Osteocyte (in vitro differentiated cells): ENCODE results near the gene COL23A1. TPM values are rescaled to one million over a fixed set of nuclear protein-coding genes. Genes with fewer than 3 reads are reported as not detected.
"Not testable (repeated sequence)": the region's sequence is repeated elsewhere in the genome, so short reads cannot be mapped to it uniquely, and the experiment has no call there.

Experiments used
- DNase-seq: peaks from one replicate; pipeline ENCODE4 v3.0.0; 2021; ENCODE audit warnings: mixed read lengths; ENCODE audit not compliant: unreplicated experiment; ENCODE audit errors: extremely low spot score
- H3K27ac Mint-ChIP-seq: one replicate; pipeline ENCODE4 v1.8.0; 2021; ENCODE audit warnings: mild to moderate bottlenecking, mixed read lengths; ENCODE audit not compliant: unreplicated experiment
- H3K27me3 Mint-ChIP-seq: one replicate; pipeline ENCODE4 v1.8.0; 2021; ENCODE audit warnings: mixed read lengths; ENCODE audit not compliant: unreplicated experiment
- H3K36me3 Mint-ChIP-seq: one replicate; pipeline ENCODE4 v1.8.0; 2021; ENCODE audit warnings: mixed read lengths; ENCODE audit not compliant: unreplicated experiment
- H3K4me1 Mint-ChIP-seq: one replicate; pipeline ENCODE4 v1.8.0; 2021; ENCODE audit warnings: mixed read lengths; ENCODE audit not compliant: unreplicated experiment
- H3K4me3 Mint-ChIP-seq: one replicate; pipeline ENCODE4 v1.8.0; 2021; ENCODE audit warnings: mild to moderate bottlenecking, moderate library complexity, mixed read lengths; ENCODE audit not compliant: unreplicated experiment
- H3K9me3 Mint-ChIP-seq: one replicate; pipeline ENCODE4 v1.8.0; 2021; ENCODE audit warnings: mixed read lengths; ENCODE audit not compliant: unreplicated experiment
- total RNA-seq: library from RNA; stranded (reverse); gene quantifications from 2 replicates; pipeline ENCODE4 v1.2.1, GENCODE V29; 2021
- TF ChIP-seq, protein P1 (sequence below): fragments of 200-600 bp; sonication (generic); IDR thresholded peaks from 2 replicates; pipeline ENCODE4 v1.5.0; 2021; ENCODE audit warnings: antibody characterized with exemption, mild to moderate bottlenecking, moderate library complexity

COL23A1 gene
- total RNA-seq, 1 donor from 2014 or later, result not detected

DNA sequence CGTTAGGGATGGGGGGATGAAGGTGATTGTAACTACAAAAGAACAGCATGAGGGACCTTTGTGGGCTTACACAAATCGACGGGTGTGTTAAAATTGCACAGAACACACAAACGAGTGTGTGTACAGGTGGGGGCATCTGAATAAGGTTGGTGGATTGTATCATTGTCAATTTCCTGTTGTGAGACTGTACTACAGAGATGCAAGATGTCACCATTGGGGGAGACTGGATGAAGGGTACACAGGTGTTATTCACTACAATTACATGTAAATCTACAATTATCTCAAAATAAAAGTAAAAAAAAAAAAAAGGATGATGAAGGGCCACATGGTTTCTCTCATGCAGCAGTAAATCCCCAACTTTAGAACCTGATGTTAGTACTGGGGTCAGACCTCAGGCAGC lies 326.1 kb downstream of the COL23A1 start:
- Mint-ChIP-seq H3K27me3 (no peaks in the 10 kb centered on the region), H3K4me3 (no peak overlapping the region), H3K4me1 (no peaks in the 10 kb centered on the region), H3K36me3 (no peaks in the 10 kb centered on the region), H3K9me3 (no peaks in the 10 kb centered on the region), H3K27ac (no peak overlapping the region)
- no peak for DNase-seq
- TF ChIP-seq, protein P1, sequence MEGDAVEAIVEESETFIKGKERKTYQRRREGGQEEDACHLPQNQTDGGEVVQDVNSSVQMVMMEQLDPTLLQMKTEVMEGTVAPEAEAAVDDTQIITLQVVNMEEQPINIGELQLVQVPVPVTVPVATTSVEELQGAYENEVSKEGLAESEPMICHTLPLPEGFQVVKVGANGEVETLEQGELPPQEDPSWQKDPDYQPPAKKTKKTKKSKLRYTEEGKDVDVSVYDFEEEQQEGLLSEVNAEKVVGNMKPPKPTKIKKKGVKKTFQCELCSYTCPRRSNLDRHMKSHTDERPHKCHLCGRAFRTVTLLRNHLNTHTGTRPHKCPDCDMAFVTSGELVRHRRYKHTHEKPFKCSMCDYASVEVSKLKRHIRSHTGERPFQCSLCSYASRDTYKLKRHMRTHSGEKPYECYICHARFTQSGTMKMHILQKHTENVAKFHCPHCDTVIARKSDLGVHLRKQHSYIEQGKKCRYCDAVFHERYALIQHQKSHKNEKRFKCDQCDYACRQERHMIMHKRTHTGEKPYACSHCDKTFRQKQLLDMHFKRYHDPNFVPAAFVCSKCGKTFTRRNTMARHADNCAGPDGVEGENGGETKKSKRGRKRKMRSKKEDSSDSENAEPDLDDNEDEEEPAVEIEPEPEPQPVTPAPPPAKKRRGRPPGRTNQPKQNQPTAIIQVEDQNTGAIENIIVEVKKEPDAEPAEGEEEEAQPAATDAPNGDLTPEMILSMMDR, result no peak

DNA sequence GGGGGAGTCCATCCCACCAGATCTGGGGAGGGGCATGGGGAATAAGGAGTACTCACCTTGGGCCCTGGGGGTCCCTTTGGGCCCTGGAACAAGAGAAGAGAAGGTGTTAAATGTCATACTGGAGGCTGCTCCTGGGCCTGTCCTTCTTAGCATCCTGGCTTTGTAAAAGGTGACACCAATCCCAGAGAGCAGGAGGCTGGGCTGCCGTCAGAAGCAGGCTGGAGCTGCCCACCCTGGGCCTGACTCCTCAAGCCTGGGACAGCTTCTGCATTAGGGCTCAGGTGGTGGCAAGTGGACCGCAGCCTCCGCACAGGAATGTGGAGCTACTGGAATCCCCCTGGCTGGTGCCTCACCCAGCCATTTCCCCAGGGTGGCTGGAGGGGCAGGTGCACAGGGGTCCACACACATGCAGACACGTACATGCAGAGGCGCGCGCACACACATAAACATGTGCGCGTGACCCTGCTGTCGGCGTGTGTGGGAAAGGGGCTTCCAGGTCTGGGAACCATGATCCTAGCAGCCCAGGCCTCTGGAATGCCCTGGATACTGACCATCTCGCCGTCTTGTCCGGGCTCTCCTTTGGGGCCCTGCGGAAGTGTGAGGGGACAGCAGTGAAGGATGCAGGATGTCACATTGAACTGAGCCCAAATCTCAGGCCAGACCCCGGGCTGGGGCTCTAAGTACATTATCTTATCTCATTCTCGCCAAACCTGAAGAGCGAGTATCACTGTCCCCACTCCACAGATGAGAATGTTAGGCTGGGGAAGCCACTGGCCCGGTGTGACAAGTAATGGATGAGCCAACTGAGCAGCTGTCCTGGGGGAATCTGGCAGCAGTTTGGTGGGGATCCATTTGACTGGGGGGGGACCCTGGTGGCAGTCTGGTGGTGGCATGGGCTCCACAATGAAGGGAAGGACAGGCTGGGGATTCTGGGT lies 328.3 kb downstream of the COL23A1 start:
- H3K9me3 Mint-ChIP-seq, result no peaks in the 10 kb centered on the region
- no peaks in the 10 kb centered on the region for H3K4me1 Mint-ChIP-seq
- no peaks in the 10 kb centered on the region for H3K27me3 Mint-ChIP-seq
- no peak overlapping the region for H3K27ac Mint-ChIP-seq
- TF ChIP-seq, protein P1, result no peak
- H3K4me3 Mint-ChIP-seq, result no peak overlapping the region
- no peak for DNase-seq
- H3K36me3 Mint-ChIP-seq, result no peaks in the 10 kb centered on the region

- H3K27ac Mint-ChIP-seq, result no peak overlapping the region
- no peaks in the 10 kb centered on the region for H3K9me3 Mint-ChIP-seq
- no peaks in the 10 kb centered on the region for H3K36me3 Mint-ChIP-seq
- H3K4me1 Mint-ChIP-seq, result no peaks in the 10 kb centered on the region
- TF ChIP-seq, protein P1, result no peak
- H3K4me3 Mint-ChIP-seq, result no peak overlapping the region
- no peaks in the 10 kb centered on the region for H3K27me3 Mint-ChIP-seq
- DNase-seq, result no peak
Observed at GRCh38 chr5:178259623-178260536, 330.3 kb downstream of the COL23A1 start.

- Mint-ChIP-seq H3K27me3 (no peaks in the 10 kb centered on the region), H3K36me3 (no peaks in the 10 kb centered on the region), H3K9me3 (no peaks in the 10 kb centered on the region), H3K4me3 (no peak overlapping the region), H3K4me1 (no peaks in the 10 kb centered on the region), H3K27ac (no peak overlapping the region)
- TF ChIP-seq, protein P1, result no peak
- no peak for DNase-seq
Observed at GRCh38 chr5:178257650-178258049, 332.5 kb downstream of the COL23A1 start.

- TF ChIP-seq, protein P1, result no peak
- no peak for DNase-seq
- Mint-ChIP-seq H3K9me3 (no peaks in the 10 kb centered on the region), H3K4me3 (no peak overlapping the region), H3K27me3 (no peaks in the 10 kb centered on the region), H3K27ac (no peak overlapping the region), H3K4me1 (no peaks in the 10 kb centered on the region), H3K36me3 (no peaks in the 10 kb centered on the region)
Observed at GRCh38 chr5:178256746-178257145, 333.4 kb downstream of the COL23A1 start.

- H3K4me1 Mint-ChIP-seq, H3K36me3 Mint-ChIP-seq, DNase-seq, H3K9me3 Mint-ChIP-seq, H3K4me3 Mint-ChIP-seq, H3K27me3 Mint-ChIP-seq, H3K27ac Mint-ChIP-seq: not testable (repeated sequence)
Observed at GRCh38 chr5:178253632-178254031, 336.6 kb downstream of the COL23A1 start.
